SU-DHL-6 (cell line): ENCODE measurements around the gene BAD.

Experiments used
- CTCF ChIP-seq: fragments of 200-600 bp; sonication (generic); IDR thresholded peaks from one replicate; pipeline ENCODE4 v1.5.1; 2017; ENCODE audit warnings: antibody characterized with exemption, mild to moderate bottlenecking, low read length, moderate library complexity; ENCODE audit not compliant: insufficient read depth, poor library complexity, severe bottlenecking
- EZH2phosphoT487 ChIP-seq: fragments of 200-600 bp; sonication (generic), shearing (Covaris generic); conservative IDR thresholded peaks from 2 replicates; pipeline ENCODE4 v1.6.1; 2018; ENCODE audit warnings: mild to moderate bottlenecking, antibody characterized with exemption, low read length, moderate library complexity, mixed read lengths

- no peak for TF ChIP-seq CTCF
- TF ChIP-seq EZH2phosphoT487 = no peak
Observed at GRCh38 chr11:64321533-64321932, 37.1 kb upstream of the BAD start.
